H9 (cell line): ENCODE data around the gene SHB. TPM values are rescaled to one million over a fixed set of nuclear protein-coding genes. Genes with fewer than 3 reads are reported as not detected.

ENCODE experiments used
- DNase-seq: peaks from one replicate; pipeline ENCODE4 v3.0.0-alpha.2; 2017
- H2AFZ ChIP-seq: one replicate; pipeline ENCODE4 v1.6.1; 2013; ENCODE audit warnings: mild to moderate bottlenecking, low read length, control low read depth, moderate library complexity
- H2AK5ac ChIP-seq: 2 replicates; pipeline ENCODE4 v1.6.1; 2013; ENCODE audit warnings: low read length, control low read depth, mixed read lengths; ENCODE audit not compliant: insufficient read length
- H2BK120ac ChIP-seq: one replicate; pipeline ENCODE4 v1.6.1; 2013; ENCODE audit warnings: low read depth, mild to moderate bottlenecking, low read length, control low read depth, inconsistent platforms; ENCODE audit not compliant: poor library complexity, severe bottlenecking
- H2BK12ac ChIP-seq: 2 replicates; pipeline ENCODE4 v1.6.1; 2013; ENCODE audit warnings: low read length, control low read depth, mixed read lengths, low read depth; ENCODE audit not compliant: insufficient read length
- H2BK15ac ChIP-seq: 2 replicates; pipeline ENCODE4 v1.6.1; 2013; ENCODE audit warnings: low read depth, low read length, control low read depth
- H2BK20ac ChIP-seq: one replicate; pipeline ENCODE4 v1.6.1; 2013; ENCODE audit warnings: low read depth, mild to moderate bottlenecking, low read length, control low read depth, inconsistent platforms; ENCODE audit not compliant: poor library complexity, severe bottlenecking
- H2BK5ac ChIP-seq: 2 replicates; pipeline ENCODE4 v1.6.1; 2013; ENCODE audit warnings: low read length, control low read depth, mixed read lengths; ENCODE audit not compliant: insufficient read length
- H3K14ac ChIP-seq: 2 replicates; pipeline ENCODE4 v1.6.1; 2013; ENCODE audit warnings: low read length, control low read depth; ENCODE audit not compliant: insufficient read depth
- H3K18ac ChIP-seq: 2 replicates; pipeline ENCODE4 v1.6.1; 2013; ENCODE audit warnings: low read depth, mild to moderate bottlenecking, mixed read lengths, low read length, control low read depth; ENCODE audit not compliant: insufficient read length
- H3K23ac ChIP-seq: 2 replicates; pipeline ENCODE4 v1.6.1; 2013; ENCODE audit warnings: low read length, control low read depth, mixed read lengths, low read depth; ENCODE audit not compliant: insufficient read length
- H3K23me2 ChIP-seq: 2 replicates; pipeline ENCODE4 v1.6.1; 2013; ENCODE audit warnings: low read depth, mild to moderate bottlenecking, mixed read lengths, low read length, control low read depth; ENCODE audit not compliant: insufficient read length, poor library complexity, severe bottlenecking
- H3K27ac ChIP-seq: 2 replicates; pipeline ENCODE4 v1.5.1; 2013; ENCODE audit warnings: low read length, control low read depth, mixed read lengths, low read depth; ENCODE audit not compliant: insufficient read length
- H3K27me3 ChIP-seq: 2 replicates; pipeline ENCODE4 v1.6.1; 2013; ENCODE audit warnings: low read length, control low read depth, inconsistent platforms; ENCODE audit not compliant: insufficient read depth
- H3K4ac ChIP-seq: 2 replicates; pipeline ENCODE4 v1.6.1; 2013; ENCODE audit warnings: low read depth, mild to moderate bottlenecking, control low read depth, inconsistent platforms, low read length, moderate library complexity
- H3K4me1 ChIP-seq: 2 replicates; pipeline ENCODE4 v1.6.1; 2013; ENCODE audit warnings: low read length, control low read depth, inconsistent platforms; ENCODE audit not compliant: insufficient read depth
- H3K4me2 ChIP-seq: 2 replicates; pipeline ENCODE4 v1.6.1; 2013; ENCODE audit warnings: low read length, control low read depth, mixed read lengths; ENCODE audit not compliant: insufficient read length, insufficient read depth
- H3K56ac ChIP-seq: 2 replicates; pipeline ENCODE4 v1.6.1; 2013; ENCODE audit warnings: low read depth, mild to moderate bottlenecking, mixed read lengths, low read length, control low read depth; ENCODE audit not compliant: insufficient read length
- H3K79me1 ChIP-seq: 2 replicates; pipeline ENCODE4 v1.6.1; 2013; ENCODE audit warnings: low read depth, mild to moderate bottlenecking, moderate library complexity, low read length, control low read depth, inconsistent platforms; ENCODE audit not compliant: insufficient read depth, poor library complexity, severe bottlenecking
- H3K79me2 ChIP-seq: 2 replicates; pipeline ENCODE4 v1.6.1; 2013; ENCODE audit warnings: low read length, control low read depth, inconsistent platforms; ENCODE audit not compliant: insufficient read depth
- H3K9ac ChIP-seq: 2 replicates; pipeline ENCODE4 v1.6.1; 2013; ENCODE audit warnings: low read length, control low read depth, mixed read lengths; ENCODE audit not compliant: insufficient read length; ENCODE audit errors: extremely low read depth
- H3K9me3 ChIP-seq: one replicate; pipeline ENCODE4 v1.6.1; 2013; ENCODE audit warnings: low read depth, low read length, inconsistent platforms; ENCODE audit not compliant: control insufficient read depth
- H3T11ph ChIP-seq: one replicate; pipeline ENCODE4 v1.6.1; 2013; ENCODE audit warnings: mild to moderate bottlenecking, low read length, control low read depth, inconsistent platforms
- H4K20me1 ChIP-seq: one replicate; pipeline ENCODE4 v1.6.1; 2013; ENCODE audit not compliant: control insufficient read depth, insufficient read length, insufficient read depth
- H4K5ac ChIP-seq: 2 replicates; pipeline ENCODE4 v1.6.1; 2013; ENCODE audit warnings: low read depth, mild to moderate bottlenecking, mixed read lengths, low read length, control low read depth; ENCODE audit not compliant: insufficient read length
- H4K8ac ChIP-seq: replicated peaks from 2 replicates; pipeline ENCODE4 v1.6.1; 2013; ENCODE audit warnings: low read length, control low read depth, mixed read lengths, low read depth; ENCODE audit not compliant: insufficient read length
- H4K91ac ChIP-seq: 2 replicates; pipeline ENCODE4 v1.6.1; 2013; ENCODE audit warnings: low read depth, mild to moderate bottlenecking, moderate library complexity, mixed read lengths, low read length, control low read depth; ENCODE audit not compliant: insufficient read length
- H3K27ac Mint-ChIP-seq, 3 experiments: 2 replicates in 2 of 3; 3 replicates in 1 of 3; pipeline ENCODE4 v1.8.0; 2020 to 2021; ENCODE audit warnings: mixed read lengths in 3 of 3, mild to moderate bottlenecking in 1 of 3, moderate library complexity in 1 of 3
- H3K27me3 Mint-ChIP-seq: 2 replicates; pipeline ENCODE4 v1.8.0; 2021; ENCODE audit warnings: low read depth, mild to moderate bottlenecking, moderate library complexity, mixed read lengths
- H3K36me3 Mint-ChIP-seq, 3 experiments: 2 replicates in 2 of 3; 3 replicates in 1 of 3; pipeline ENCODE4 v1.8.0; 2020 to 2021; ENCODE audit warnings: low read depth in 3 of 3, mixed read lengths in 3 of 3; ENCODE audit not compliant: insufficient read depth in 1 of 3
- H3K4me1 Mint-ChIP-seq, 2 experiments: 2 replicates each; pipeline ENCODE4 v1.8.0; 2020; ENCODE audit warnings: mixed read lengths in 2 of 2
- H3K4me3 Mint-ChIP-seq, 2 experiments: 2 replicates in 1 of 2; 3 replicates in 1 of 2; pipeline ENCODE4 v1.8.0; 2020 to 2021; ENCODE audit warnings: mild to moderate bottlenecking in 2 of 2, mixed read lengths in 2 of 2, moderate library complexity in 1 of 2
- H3K9me3 Mint-ChIP-seq, 2 experiments: 2 replicates in 1 of 2; 3 replicates in 1 of 2; pipeline ENCODE4 v1.8.0; 2020; ENCODE audit warnings: mild to moderate bottlenecking in 2 of 2, mixed read lengths in 2 of 2, moderate library complexity in 1 of 2
- WGBS: extraction: QIAGEN DNeasy Blood & Tissue Kit; methylation state at CpG from one replicate; pipeline ENCODE4 v1.1.7; 2013; ENCODE audit warnings: missing lambda C conversion rate, low lambda C conversion rate, mixed read lengths; ENCODE audit not compliant: insufficient read length; ENCODE audit errors: extremely low coverage; 5-methylcytosine and 5-hydroxymethylcytosine counted together
- total RNA-seq: library from RNA; stranded (reverse); gene quantifications from 2 replicates; pipeline ENCODE4 v1.2.1, GENCODE V29; 2021
- TF ChIP-seq, protein P1 (sequence below): fragments of 200-600 bp; sonication (generic); conservative IDR thresholded peaks from 3 replicates; pipeline ENCODE4 v1.8.0; 2021; ENCODE audit warnings: antibody characterized with exemption, mild to moderate bottlenecking

The SHB gene
- total RNA-seq, 1 experiment from 2014 or later = 14.6 TPM

DNA sequence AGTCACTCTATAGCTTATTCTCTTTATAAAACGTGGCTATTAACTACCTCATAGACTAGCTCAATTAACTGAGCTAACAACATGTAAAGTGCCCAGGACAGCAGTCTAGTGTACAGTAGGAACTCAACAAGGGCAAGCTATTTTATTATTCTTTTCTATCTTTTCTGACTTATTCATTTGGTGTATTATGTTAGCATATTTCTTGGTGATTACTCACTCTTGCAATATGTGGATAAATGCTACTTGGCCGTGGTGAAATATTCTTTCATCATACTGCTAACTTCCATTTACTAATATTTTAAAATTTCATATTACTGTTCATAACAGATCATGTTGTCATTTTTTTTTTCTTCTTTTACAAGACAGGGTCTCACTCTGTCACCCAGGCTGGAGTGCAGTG lies 170.0 kb downstream of the SHB start:
- H2BK20ac ChIP-seq = no peak overlapping the region
- peaks cover 6 to 8% of the 10 kb centered on the region in 2 experiments for H3K4me1 Mint-ChIP-seq
- no peak overlapping the region for H3K4ac ChIP-seq
- peaks cover 5% of the 10 kb centered on the region for H3K23me2 ChIP-seq
- WGBS = no CpG with 5 or more reads among the region's 2 CpGs
- H3K14ac ChIP-seq = no peak overlapping the region
- H3K9me3 ChIP-seq = no peaks in the 10 kb centered on the region
- H3K4me1 ChIP-seq = no peaks in the 10 kb centered on the region
- no peak overlapping the region for H3K23ac ChIP-seq
- no peak overlapping the region for H3K27ac ChIP-seq
- peaks cover 16 to 36% (median 36%) of the 10 kb centered on the region in 3 experiments; a peak in 6 of 7 replicates for H3K36me3 Mint-ChIP-seq
- no peaks in the 10 kb centered on the region for H3K27me3 ChIP-seq
- H3K79me1 ChIP-seq = no peaks in the 10 kb centered on the region
- no peaks in the 10 kb centered on the region for H4K20me1 ChIP-seq
- no peak overlapping the region for H2BK5ac ChIP-seq
- no peak overlapping the region for H2AFZ ChIP-seq
- no peak for DNase-seq
- TF ChIP-seq, protein P1, sequence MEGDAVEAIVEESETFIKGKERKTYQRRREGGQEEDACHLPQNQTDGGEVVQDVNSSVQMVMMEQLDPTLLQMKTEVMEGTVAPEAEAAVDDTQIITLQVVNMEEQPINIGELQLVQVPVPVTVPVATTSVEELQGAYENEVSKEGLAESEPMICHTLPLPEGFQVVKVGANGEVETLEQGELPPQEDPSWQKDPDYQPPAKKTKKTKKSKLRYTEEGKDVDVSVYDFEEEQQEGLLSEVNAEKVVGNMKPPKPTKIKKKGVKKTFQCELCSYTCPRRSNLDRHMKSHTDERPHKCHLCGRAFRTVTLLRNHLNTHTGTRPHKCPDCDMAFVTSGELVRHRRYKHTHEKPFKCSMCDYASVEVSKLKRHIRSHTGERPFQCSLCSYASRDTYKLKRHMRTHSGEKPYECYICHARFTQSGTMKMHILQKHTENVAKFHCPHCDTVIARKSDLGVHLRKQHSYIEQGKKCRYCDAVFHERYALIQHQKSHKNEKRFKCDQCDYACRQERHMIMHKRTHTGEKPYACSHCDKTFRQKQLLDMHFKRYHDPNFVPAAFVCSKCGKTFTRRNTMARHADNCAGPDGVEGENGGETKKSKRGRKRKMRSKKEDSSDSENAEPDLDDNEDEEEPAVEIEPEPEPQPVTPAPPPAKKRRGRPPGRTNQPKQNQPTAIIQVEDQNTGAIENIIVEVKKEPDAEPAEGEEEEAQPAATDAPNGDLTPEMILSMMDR = no peak
- no peak overlapping the region for H4K5ac ChIP-seq
- H2BK120ac ChIP-seq = no peak overlapping the region
- no peak overlapping the region for H3K18ac ChIP-seq
- no peaks in the 10 kb centered on the region; the same call in 1 of the 2 replicates for H3K79me2 ChIP-seq
- no peak overlapping the region for H2BK15ac ChIP-seq
- no peak overlapping the region for H3K27ac Mint-ChIP-seq
- no peak overlapping the region for H2BK12ac ChIP-seq
- no peak overlapping the region for H3K4me3 Mint-ChIP-seq
- no peak overlapping the region for H3K56ac ChIP-seq
- no peak overlapping the region for H3T11ph ChIP-seq
- no peak overlapping the region for H4K8ac ChIP-seq
- H4K91ac ChIP-seq = no peak overlapping the region
- H3K4me2 ChIP-seq = no peak overlapping the region
- H3K27me3 Mint-ChIP-seq = no peaks in the 10 kb centered on the region
- no peaks in the 10 kb centered on the region for H3K9me3 Mint-ChIP-seq
- no peak overlapping the region for H2AK5ac ChIP-seq
- H3K9ac ChIP-seq = no peak overlapping the region
